Measurements from ENCODE around the gene PSD2. TPM values are rescaled to one million over a fixed set of nuclear protein-coding genes. Genes with fewer than 3 reads are reported as not detected.

The PSD2 gene
- total RNA-seq, 4 donors from 2014 or later, result 0.10 TPM; not detected in 3

DNA sequence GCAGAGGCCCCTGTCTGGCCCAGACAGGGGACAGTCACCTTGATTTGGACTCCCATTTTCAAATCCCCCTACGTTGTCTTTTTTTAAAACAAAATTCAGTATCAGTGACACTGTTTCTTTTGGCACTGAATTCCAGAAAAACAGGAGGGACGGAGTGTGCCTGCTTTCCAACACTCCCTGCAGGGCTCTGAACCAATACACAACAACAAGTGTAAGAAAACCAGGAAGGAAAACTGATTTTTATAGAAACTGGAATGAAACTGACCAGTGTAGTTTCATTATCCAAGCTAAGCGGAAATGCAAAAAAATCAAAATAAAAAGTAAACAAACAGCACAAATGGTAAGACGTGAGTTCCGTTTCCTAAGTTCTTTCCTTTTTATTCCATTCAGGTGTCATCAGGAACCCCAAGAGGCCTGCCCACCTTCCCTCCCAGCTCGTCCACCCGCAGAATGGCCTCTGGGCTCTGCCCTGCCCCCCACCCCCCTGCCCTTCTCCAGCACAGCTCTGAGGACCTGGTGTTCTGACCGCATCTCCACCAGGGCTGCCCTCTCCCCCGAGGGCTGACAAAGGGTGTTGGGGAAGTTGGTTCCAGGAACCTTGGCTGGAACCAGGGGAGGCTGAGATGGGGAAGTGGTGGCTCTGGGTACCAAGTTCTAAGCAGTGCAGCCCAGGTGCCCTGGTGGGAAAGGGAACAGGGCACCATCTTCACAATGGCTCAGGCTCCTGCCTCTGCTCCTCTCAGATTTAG, 73.6 kb downstream of the PSD2 start:
- H3K4me1 ChIP-seq, result peaks cover under 1% of the 10 kb centered on the region in 2 donors
- DNase-seq (no peak), ATAC-seq (no peak)
- no peak overlapping the region for H3K27ac ChIP-seq
- no peaks in the 10 kb centered on the region for H3K9me3 ChIP-seq
- no peaks in the 10 kb centered on the region for H3K36me3 ChIP-seq
- H3K4me3 ChIP-seq, result no peak overlapping the region
- TF ChIP-seq, protein P1, sequence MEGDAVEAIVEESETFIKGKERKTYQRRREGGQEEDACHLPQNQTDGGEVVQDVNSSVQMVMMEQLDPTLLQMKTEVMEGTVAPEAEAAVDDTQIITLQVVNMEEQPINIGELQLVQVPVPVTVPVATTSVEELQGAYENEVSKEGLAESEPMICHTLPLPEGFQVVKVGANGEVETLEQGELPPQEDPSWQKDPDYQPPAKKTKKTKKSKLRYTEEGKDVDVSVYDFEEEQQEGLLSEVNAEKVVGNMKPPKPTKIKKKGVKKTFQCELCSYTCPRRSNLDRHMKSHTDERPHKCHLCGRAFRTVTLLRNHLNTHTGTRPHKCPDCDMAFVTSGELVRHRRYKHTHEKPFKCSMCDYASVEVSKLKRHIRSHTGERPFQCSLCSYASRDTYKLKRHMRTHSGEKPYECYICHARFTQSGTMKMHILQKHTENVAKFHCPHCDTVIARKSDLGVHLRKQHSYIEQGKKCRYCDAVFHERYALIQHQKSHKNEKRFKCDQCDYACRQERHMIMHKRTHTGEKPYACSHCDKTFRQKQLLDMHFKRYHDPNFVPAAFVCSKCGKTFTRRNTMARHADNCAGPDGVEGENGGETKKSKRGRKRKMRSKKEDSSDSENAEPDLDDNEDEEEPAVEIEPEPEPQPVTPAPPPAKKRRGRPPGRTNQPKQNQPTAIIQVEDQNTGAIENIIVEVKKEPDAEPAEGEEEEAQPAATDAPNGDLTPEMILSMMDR (IDR thresholded peaks at IDR 0.05 in 4 of 5, conservative IDR thresholded peaks at IDR 0.05 in 1 of 5), result no peak
- no peak for TF ChIP-seq POLR2A (IDR thresholded peaks at IDR 0.05)
- in situ Hi-C loops (cut with MboI; ENCODE audit: low sequenced_read_pairs in 4 of 4) (loop anchor here in 1 of 4 donors (25.0 kb wide), 1 partner anchor 93 kb away; no protein-coding TSS in a partner anchor), intact Hi-C loops (cut with DNase I; ENCODE audit: low total_unique reads) (no loop called here)
- no peaks in the 10 kb centered on the region for H3K27me3 ChIP-seq

DNA sequence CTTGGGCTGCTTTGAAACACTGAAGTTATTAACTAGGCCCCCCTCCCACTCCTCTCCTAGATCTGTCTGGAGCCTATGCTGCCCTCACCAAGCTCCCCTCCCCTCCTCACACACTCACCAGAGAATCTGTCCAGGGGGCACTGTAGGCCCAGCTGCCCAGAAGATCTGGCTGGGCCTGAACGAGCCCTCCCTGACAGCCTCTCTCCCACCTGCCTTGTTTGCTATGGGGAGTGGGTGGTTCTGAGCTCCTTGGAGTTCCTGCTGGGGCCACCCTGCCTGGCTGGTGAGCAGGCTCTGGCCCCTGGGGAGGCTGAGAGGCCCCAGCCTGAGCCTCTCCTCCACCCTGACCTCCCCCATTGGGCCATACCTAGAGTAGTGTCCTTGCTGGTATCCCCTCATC, 75.1 kb downstream of the PSD2 start:
- no peaks in the 10 kb centered on the region for H3K9me3 ChIP-seq
- no peaks in the 10 kb centered on the region for H3K27me3 ChIP-seq
- no peaks in the 10 kb centered on the region for H3K4me1 ChIP-seq
- H3K4me3 ChIP-seq, result no peak overlapping the region
- ATAC-seq (no peak), DNase-seq (no peak)
- H3K36me3 ChIP-seq, result no peaks in the 10 kb centered on the region
- H3K27ac ChIP-seq, result no peak overlapping the region
- in situ Hi-C loops (cut with MboI; ENCODE audit: low sequenced_read_pairs in 4 of 4), result loop anchor here in 1 of 4 donors (25.0 kb wide), 1 partner anchor 92 kb away; no protein-coding TSS in a partner anchor
- intact Hi-C loops (cut with DNase I; ENCODE audit: low total_unique reads), result no loop called here
- no peak for TF ChIP-seq POLR2A (IDR thresholded peaks at IDR 0.05)
- TF ChIP-seq, protein P1 (IDR thresholded peaks at IDR 0.05 in 4 of 5, conservative IDR thresholded peaks at IDR 0.05 in 1 of 5), result no peak

DNA sequence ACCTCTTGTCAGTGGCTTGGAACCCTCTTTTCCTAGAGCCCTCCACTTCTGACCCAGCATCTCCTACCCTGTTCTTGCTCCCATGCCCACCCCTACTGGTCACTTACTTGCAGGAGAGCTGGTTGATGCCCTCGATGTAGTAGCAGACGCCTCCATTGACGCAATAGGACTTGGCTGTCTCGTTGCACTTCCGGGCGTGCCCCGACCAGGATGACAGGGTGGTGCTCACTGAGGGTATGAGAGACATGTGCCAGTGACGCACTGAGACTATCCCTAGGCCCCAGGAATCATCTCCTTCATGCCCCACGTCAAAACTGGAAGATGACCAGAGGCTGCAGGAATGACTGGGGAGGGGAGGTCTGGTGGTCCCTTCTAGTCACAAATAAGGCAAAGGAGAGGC, 76.0 kb downstream of the PSD2 start:
- in situ Hi-C loops (cut with MboI; ENCODE audit: low sequenced_read_pairs in 4 of 4), result loop anchor here in 1 of 4 donors (25.0 kb wide), 1 partner anchor 91 kb away; no protein-coding TSS in a partner anchor
- intact Hi-C loops (cut with DNase I; ENCODE audit: low total_unique reads), result no loop called here

DNA sequence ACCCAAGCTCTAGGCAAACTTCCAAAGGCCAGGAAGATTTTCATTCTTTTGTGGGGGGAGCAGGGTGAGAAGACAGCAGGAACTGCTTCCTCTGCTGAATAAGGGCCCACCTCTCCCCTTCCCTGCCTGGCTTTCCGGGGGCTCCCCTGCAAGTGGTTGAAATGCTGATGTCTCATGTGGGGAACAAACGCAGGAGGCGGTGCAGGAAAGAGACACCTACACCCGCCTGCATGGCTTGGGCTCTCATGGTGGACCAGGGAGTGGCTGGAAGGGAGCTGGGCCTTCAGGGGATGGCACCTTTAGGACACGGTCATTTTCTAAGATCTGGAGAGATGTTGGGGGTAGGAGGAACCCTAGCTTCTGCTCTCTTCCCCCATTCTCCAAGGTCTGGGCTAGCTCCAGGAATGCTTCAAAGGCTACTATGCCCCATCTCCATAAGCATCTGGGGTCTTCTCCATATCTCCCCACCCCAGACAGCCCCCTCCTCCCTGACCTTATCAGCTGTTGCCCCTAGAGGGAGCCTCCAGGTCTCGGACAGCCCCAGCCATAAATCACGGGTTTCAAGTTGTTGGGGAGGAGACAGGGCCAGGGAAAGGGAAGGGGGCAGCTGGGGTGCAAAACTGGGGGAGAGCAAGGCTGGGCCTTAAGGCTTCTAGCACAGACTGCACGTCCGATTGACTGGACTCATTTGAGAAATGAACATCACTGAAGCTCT, 76.6 kb downstream of the PSD2 start:
- no peak for DNase-seq
- ATAC-seq, result no peak
- intact Hi-C loops (cut with DNase I; ENCODE audit: low total_unique reads), result no loop called here

More for the DNA sequence above, 76.0 kb downstream of the PSD2 start:
- Histone ChIP-seq H3K27ac (no peak overlapping the region), H3K36me3 (no peaks in the 10 kb centered on the region), H3K27me3 (no peaks in the 10 kb centered on the region), H3K9me3 (no peaks in the 10 kb centered on the region), H3K4me3 (no peak overlapping the region), H3K4me1 (no peaks in the 10 kb centered on the region)
- DNase-seq (no peak), ATAC-seq (no peak)
- no peak for TF ChIP-seq POLR2A (IDR thresholded peaks at IDR 0.05)
- TF ChIP-seq, protein P1 (IDR thresholded peaks at IDR 0.05 in 4 of 5, conservative IDR thresholded peaks at IDR 0.05 in 1 of 5), result no peak

More for the DNA sequence above, 76.6 kb downstream of the PSD2 start:
- TF ChIP-seq POLR2A (IDR thresholded peaks at IDR 0.05), result no peak
- TF ChIP-seq, protein P1 (IDR thresholded peaks at IDR 0.05 in 4 of 5, conservative IDR thresholded peaks at IDR 0.05 in 1 of 5), result no peak
- no peaks in the 10 kb centered on the region for H3K4me1 ChIP-seq
- H3K36me3 ChIP-seq, result no peaks in the 10 kb centered on the region
- no peaks in the 10 kb centered on the region for H3K9me3 ChIP-seq
- H3K4me3 ChIP-seq, result no peak overlapping the region
- no peaks in the 10 kb centered on the region for H3K27me3 ChIP-seq
- no peak overlapping the region for H3K27ac ChIP-seq
- in situ Hi-C loops (cut with MboI; ENCODE audit: low sequenced_read_pairs in 4 of 4), result loop anchor here in 1 of 4 donors (25.0 kb wide), 1 partner anchor 90 kb away; no protein-coding TSS in a partner anchor

All from gastrocnemius medialis (tissue), 4 donors.